Parathyroid adenoma (tissue), 2 donors: ENCODE results near the gene POLR2J3.
"Not testable (repeated sequence)": the region's sequence is repeated elsewhere in the genome, so short reads cannot be mapped to it uniquely, and the experiment has no call there.

Source experiments
- H2AFZ ChIP-seq: fragments of 300-600 bp; sonication (generic); one replicate; pipeline ENCODE4 v1.7.0; 2017; ENCODE audit warnings: antibody characterized with exemption, mild to moderate bottlenecking
- H3K27ac ChIP-seq: fragments of 300-600 bp; sonication (generic); one replicate; pipeline ENCODE4 v1.7.0; 2017
- H3K27me3 ChIP-seq: fragments of 300-600 bp; sonication (generic); one replicate; pipeline ENCODE4 v1.7.0; 2017; ENCODE audit warnings: low read length; ENCODE audit not compliant: control insufficient read depth, insufficient read depth
- H3K36me3 ChIP-seq: fragments of 300-600 bp; sonication (generic); one replicate; pipeline ENCODE4 v1.7.0; 2017; ENCODE audit warnings: low read length; ENCODE audit not compliant: control insufficient read depth, insufficient read depth
- H3K4me1 ChIP-seq: fragments of 300-600 bp; sonication (generic); one replicate; pipeline ENCODE4 v1.7.0; 2017; ENCODE audit warnings: control low read depth
- H3K4me2 ChIP-seq: fragments of 300-600 bp; sonication (generic); one replicate; pipeline ENCODE4 v1.7.0; 2017; ENCODE audit warnings: low read length
- H3K4me3 ChIP-seq: fragments of 300-600 bp; sonication (generic); one replicate; pipeline ENCODE4 v1.7.0; 2017; ENCODE audit warnings: low read depth, low read length
- H3K79me2 ChIP-seq: fragments of 300-600 bp; sonication (generic); one replicate; pipeline ENCODE4 v1.7.0; 2017; ENCODE audit warnings: control low read depth
- H3K9ac ChIP-seq: fragments of 300-600 bp; sonication (generic); one replicate; pipeline ENCODE4 v1.7.0; 2017; ENCODE audit warnings: mild to moderate bottlenecking
- H3K9me3 ChIP-seq: fragments of 300-600 bp; sonication (generic); one replicate; pipeline ENCODE4 v1.7.0; 2017; ENCODE audit warnings: low read length; ENCODE audit not compliant: control insufficient read depth
- donor health status: primary hyperparathyroidism.

Gene POLR2J3

GRCh38 chr7:102610441-102610840, 38.1 kb upstream of the POLR2J3 start:
- not testable (repeated sequence) for H2AFZ ChIP-seq, H3K4me3 ChIP-seq, H3K9me3 ChIP-seq, H3K27me3 ChIP-seq, H3K4me2 ChIP-seq, H3K9ac ChIP-seq, H3K4me1 ChIP-seq, H3K79me2 ChIP-seq, H3K27ac ChIP-seq, H3K36me3 ChIP-seq

- H3K9ac ChIP-seq, H3K27ac ChIP-seq, H3K4me3 ChIP-seq, H3K27me3 ChIP-seq, H3K9me3 ChIP-seq, H3K4me2 ChIP-seq, H3K4me1 ChIP-seq, H3K79me2 ChIP-seq, H3K36me3 ChIP-seq, H2AFZ ChIP-seq: not testable (repeated sequence)
Observed at GRCh38 chr7:102609734-102610133, 37.4 kb upstream of the POLR2J3 start.

GRCh38 chr7:102606848-102607247, 34.5 kb upstream of the POLR2J3 start:
- H3K9ac ChIP-seq, H3K9me3 ChIP-seq, H2AFZ ChIP-seq, H3K4me3 ChIP-seq, H3K79me2 ChIP-seq, H3K4me1 ChIP-seq, H3K36me3 ChIP-seq, H3K27me3 ChIP-seq, H3K27ac ChIP-seq, H3K4me2 ChIP-seq: not testable (repeated sequence)

GRCh38 chr7:102604431-102605145, 32.2 kb upstream of the POLR2J3 start:
- H3K9me3 ChIP-seq, H3K4me1 ChIP-seq, H3K4me3 ChIP-seq, H3K27me3 ChIP-seq, H3K4me2 ChIP-seq, H3K36me3 ChIP-seq, H3K27ac ChIP-seq, H2AFZ ChIP-seq, H3K79me2 ChIP-seq, H3K9ac ChIP-seq: not testable (repeated sequence)

- H3K9ac ChIP-seq, H3K4me2 ChIP-seq, H3K4me1 ChIP-seq, H3K27me3 ChIP-seq, H3K27ac ChIP-seq, H3K9me3 ChIP-seq, H3K79me2 ChIP-seq, H3K4me3 ChIP-seq, H2AFZ ChIP-seq, H3K36me3 ChIP-seq: not testable (repeated sequence)
Observed at GRCh38 chr7:102602317-102602716, 29.9 kb upstream of the POLR2J3 start.

- H3K36me3 ChIP-seq, H3K9ac ChIP-seq, H3K4me3 ChIP-seq, H3K4me1 ChIP-seq, H3K9me3 ChIP-seq, H3K4me2 ChIP-seq, H3K79me2 ChIP-seq, H3K27me3 ChIP-seq, H2AFZ ChIP-seq, H3K27ac ChIP-seq: not testable (repeated sequence)
Observed at GRCh38 chr7:102599699-102600098, 27.3 kb upstream of the POLR2J3 start.

GRCh38 chr7:102596036-102596435, 23.7 kb upstream of the POLR2J3 start:
- not testable (repeated sequence) for H3K79me2 ChIP-seq, H3K9ac ChIP-seq, H3K4me1 ChIP-seq, H3K4me3 ChIP-seq, H2AFZ ChIP-seq, H3K9me3 ChIP-seq, H3K36me3 ChIP-seq, H3K27ac ChIP-seq, H3K4me2 ChIP-seq, H3K27me3 ChIP-seq

- H3K36me3 ChIP-seq, H3K4me1 ChIP-seq, H3K4me2 ChIP-seq, H3K27me3 ChIP-seq, H2AFZ ChIP-seq, H3K4me3 ChIP-seq, H3K79me2 ChIP-seq, H3K9me3 ChIP-seq, H3K9ac ChIP-seq, H3K27ac ChIP-seq: not testable (repeated sequence)
Observed at GRCh38 chr7:102593637-102594334, 21.4 kb upstream of the POLR2J3 start.

GRCh38 chr7:102592477-102593019, 20.2 kb upstream of the POLR2J3 start:
- H3K9me3 ChIP-seq, H3K4me3 ChIP-seq, H3K79me2 ChIP-seq, H3K9ac ChIP-seq, H2AFZ ChIP-seq, H3K4me2 ChIP-seq, H3K36me3 ChIP-seq, H3K27ac ChIP-seq, H3K27me3 ChIP-seq, H3K4me1 ChIP-seq: not testable (repeated sequence)

GRCh38 chr7:102589857-102590256, 17.5 kb upstream of the POLR2J3 start:
- H3K36me3 ChIP-seq, H2AFZ ChIP-seq, H3K27me3 ChIP-seq, H3K9ac ChIP-seq, H3K9me3 ChIP-seq, H3K4me1 ChIP-seq, H3K4me2 ChIP-seq, H3K27ac ChIP-seq, H3K79me2 ChIP-seq, H3K4me3 ChIP-seq: not testable (repeated sequence)

- H3K9ac ChIP-seq, H3K27ac ChIP-seq, H3K4me3 ChIP-seq, H3K9me3 ChIP-seq, H3K4me1 ChIP-seq, H3K27me3 ChIP-seq, H3K4me2 ChIP-seq, H2AFZ ChIP-seq, H3K36me3 ChIP-seq, H3K79me2 ChIP-seq: not testable (repeated sequence)
Observed at GRCh38 chr7:102583495-102583894, 11.1 kb upstream of the POLR2J3 start.
